ENCODE data around the gene TP53I13. TPM values are rescaled to one million over a fixed set of nuclear protein-coding genes. Genes with fewer than 3 reads are reported as not detected.

The TP53I13 gene
- total and polyA plus RNA-seq, 12 donors: 24.0 to 106 (median 34.4) TPM

- intact Hi-C loops (cut with DNase I): loop anchor here in 3 of 10 donors (5.0 to 10.0 kb wide), 3 partner anchors 34 to 323 kb away; partner anchors contain the start of gene SSH2 (in 1 of the 3)
- no peak for DNase-seq
Observed at GRCh38 chr17:29611351-29612093, 43.0 kb downstream of the TP53I13 start.

DNA sequence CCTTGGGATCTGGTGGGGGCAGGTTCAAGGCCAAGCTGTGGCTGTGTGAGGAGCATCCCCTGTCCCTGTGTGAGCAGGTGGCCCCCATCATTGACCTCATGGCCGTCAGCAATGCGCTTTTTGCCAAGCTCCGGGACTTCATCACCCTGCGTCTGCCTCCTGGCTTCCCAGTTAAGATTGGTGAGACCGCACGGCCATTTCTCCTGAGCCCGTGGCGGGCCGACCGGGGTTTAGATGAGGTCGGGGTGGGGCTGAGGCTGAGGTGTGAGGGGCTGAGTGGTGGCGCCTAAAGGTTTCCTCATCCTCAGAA is 43.5 kb downstream of the TP53I13 start:
- Histone ChIP-seq H3K36me3 (peaks cover 0 to 11% (median 0%) of the 10 kb centered on the region in 9 donors), H3K9me3 (no peaks in the 10 kb centered on the region), H3K27me3 (peaks cover 0 to 33% (median 0%) of the 10 kb centered on the region in 7 donors), H3K4me3 (no peak overlapping the region), H3K27ac (no peak overlapping the region), H3K4me1 (peaks cover 5 to 45% (median 33%) of the 10 kb centered on the region in 9 donors)
- intact Hi-C loops (cut with DNase I): loop anchor here in 3 of 10 donors (5.0 to 10.0 kb wide), 3 partner anchors 35 to 323 kb away; partner anchors contain the start of gene SSH2 (in 1 of the 3)
- no peak for TF ChIP-seq CTCF (IDR thresholded peaks at IDR 0.05)
- DNase-seq: no peak
- WGBS, 2 donors: 90 to 94% methylated on average over 12 of the region's 12 CpGs
- ATAC-seq: no peak

More at GRCh38 chr17:29611351-29612093, 43.0 kb downstream of the TP53I13 start:
- no peak overlapping the region for H3K4me3 ChIP-seq
- ATAC-seq: no peak
- no peaks in the 10 kb centered on the region for H3K9me3 ChIP-seq
- H3K36me3 ChIP-seq: peaks cover 0 to 11% (median 0%) of the 10 kb centered on the region in 9 donors
- H3K27ac ChIP-seq: no peak overlapping the region
- H3K4me1 ChIP-seq: peaks cover 5 to 39% (median 27%) of the 10 kb centered on the region in 9 donors
- TF ChIP-seq CTCF (IDR thresholded peaks at IDR 0.05): no peak
- 98 to 99% methylated on average over 11 of the region's 11 CpGs for WGBS, 2 donors
- H3K27me3 ChIP-seq: peaks cover 0 to 28% (median 0%) of the 10 kb centered on the region in 7 donors

- H3K27me3 ChIP-seq: peaks cover 0 to 33% (median 0%) of the 10 kb centered on the region in 7 donors
- TF ChIP-seq CTCF (IDR thresholded peaks at IDR 0.05): no peak
- no peak for DNase-seq
- H3K4me1 ChIP-seq: peaks cover 10 to 51% (median 39%) of the 10 kb centered on the region in 9 donors
- H3K4me3 ChIP-seq: peak overlapping the region; percentile 10 to 53 (median 44)
- peaks cover 0 to 11% (median 0%) of the 10 kb centered on the region in 9 donors for H3K36me3 ChIP-seq
- intact Hi-C loops (cut with DNase I): loop anchor here in 3 of 10 donors (5.0 to 10.0 kb wide), 3 partner anchors 35 to 322 kb away; partner anchors contain the start of gene SSH2 (in 1 of the 3)
- WGBS, 2 donors: 33 to 50% methylated on average over 78 to 85 of the region's 85 CpGs
- peak overlapping the region in 5 of 10 donors; percentile 20 to 56 (median 38) for H3K27ac ChIP-seq
- peak in 2 of 8 donors; percentile 0 to 11 for ATAC-seq
- H3K9me3 ChIP-seq: no peaks in the 10 kb centered on the region
Observed at GRCh38 chr17:29612404-29613280, 44.1 kb downstream of the TP53I13 start.

DNA sequence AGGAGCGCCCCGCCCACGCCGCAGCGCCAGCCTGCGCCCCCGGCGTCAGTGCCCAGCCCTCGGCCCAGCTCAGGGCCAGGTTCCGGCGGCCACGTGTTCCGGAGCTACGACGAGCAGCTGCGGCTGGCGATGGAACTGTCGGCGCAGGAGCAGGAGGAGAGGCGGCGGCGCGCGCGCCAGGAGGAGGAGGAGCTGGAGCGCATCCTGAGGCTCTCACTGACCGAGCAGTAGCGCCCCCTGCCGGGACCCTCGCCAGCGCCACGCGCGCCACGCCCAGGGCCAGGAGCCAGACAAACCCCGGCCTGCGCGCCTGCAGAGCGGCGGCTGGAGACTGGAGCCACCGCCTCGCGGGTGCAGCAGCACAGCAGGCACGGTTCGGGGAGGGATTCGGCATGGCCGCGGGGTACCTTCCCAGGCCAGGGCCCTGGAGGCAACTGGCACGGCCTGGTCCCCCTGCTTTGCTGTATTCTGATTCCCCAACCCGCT is 44.9 kb downstream of the TP53I13 start:
- Histone ChIP-seq H3K36me3 (peaks cover 0 to 11% (median 0%) of the 10 kb centered on the region in 9 donors), H3K9me3 (no peaks in the 10 kb centered on the region), H3K4me1 (peaks cover 14 to 58% (median 46%) of the 10 kb centered on the region in 9 donors), H3K27me3 (peaks cover 0 to 33% (median 0%) of the 10 kb centered on the region in 7 donors), H3K4me3 (peak overlapping the region; percentile 10 to 53 (median 44)), H3K27ac (peak overlapping the region in 9 of 10 donors; percentile 11 to 56 (median 33))
- 1% methylated on average over 26 to 50 of the region's 50 CpGs for WGBS, 2 donors
- TF ChIP-seq CTCF (IDR thresholded peaks at IDR 0.05): peak; percentile 86 to 99 (median 94)
- peak; percentile 71 to 86 (median 81) for ATAC-seq
- intact Hi-C loops (cut with DNase I): loop anchor here in 3 of 10 donors (5.0 to 10.0 kb wide), 3 partner anchors 36 to 321 kb away; partner anchors contain the start of gene SSH2 (in 1 of the 3)
- DNase-seq: peak; percentile 95 to 98

All from heart right ventricle (tissue), 16 donors.